ENCODE results near the gene TBKBP1. TPM values are rescaled to one million over a fixed set of nuclear protein-coding genes. Genes with fewer than 3 reads are reported as not detected.

The TBKBP1 gene
- total RNA-seq, 1 donor from 2014 or later: 18.3 TPM

DNA sequence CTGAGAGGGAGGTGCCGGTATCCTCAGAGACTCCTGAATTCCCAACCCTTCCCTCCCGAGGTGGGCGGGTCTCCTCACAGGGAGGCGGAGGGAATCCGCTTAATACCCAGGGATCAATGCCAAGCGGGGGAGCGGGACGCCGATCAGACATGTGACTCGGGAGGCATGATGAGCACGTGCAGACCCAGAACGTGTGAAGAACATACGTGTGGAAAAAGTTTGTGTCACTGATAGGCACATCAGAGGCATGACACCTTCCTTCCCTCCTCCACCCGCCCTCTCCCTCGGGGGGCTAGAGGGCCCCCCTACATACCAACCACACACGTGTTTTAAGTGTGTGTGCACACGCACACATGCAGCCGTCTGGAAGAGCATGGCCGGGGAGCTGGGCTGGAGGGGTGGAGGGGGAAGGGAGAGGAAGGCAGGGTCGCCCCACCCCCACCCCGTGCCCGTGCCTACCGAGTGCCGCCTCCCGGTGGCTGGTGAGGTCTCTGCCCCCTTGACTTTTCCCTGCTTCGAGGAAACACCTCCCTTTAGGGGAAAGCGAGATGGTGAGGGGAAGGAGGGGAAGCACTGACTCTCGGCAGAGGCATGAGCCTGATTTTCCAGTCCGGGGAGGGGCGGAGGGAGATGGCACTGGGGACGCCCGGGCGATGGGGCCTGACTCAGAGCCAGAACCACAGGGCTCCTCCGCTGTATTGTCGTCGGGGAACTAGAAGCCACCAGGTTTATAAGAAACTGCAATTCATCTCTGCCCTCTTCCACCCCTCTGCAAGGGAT, 27.0 kb downstream of the TBKBP1 start:
- H3K27me3 Mint-ChIP-seq (ENCODE audit: low read depth): peaks cover 83% of the 10 kb centered on the region
- TF ChIP-seq, protein P1, sequence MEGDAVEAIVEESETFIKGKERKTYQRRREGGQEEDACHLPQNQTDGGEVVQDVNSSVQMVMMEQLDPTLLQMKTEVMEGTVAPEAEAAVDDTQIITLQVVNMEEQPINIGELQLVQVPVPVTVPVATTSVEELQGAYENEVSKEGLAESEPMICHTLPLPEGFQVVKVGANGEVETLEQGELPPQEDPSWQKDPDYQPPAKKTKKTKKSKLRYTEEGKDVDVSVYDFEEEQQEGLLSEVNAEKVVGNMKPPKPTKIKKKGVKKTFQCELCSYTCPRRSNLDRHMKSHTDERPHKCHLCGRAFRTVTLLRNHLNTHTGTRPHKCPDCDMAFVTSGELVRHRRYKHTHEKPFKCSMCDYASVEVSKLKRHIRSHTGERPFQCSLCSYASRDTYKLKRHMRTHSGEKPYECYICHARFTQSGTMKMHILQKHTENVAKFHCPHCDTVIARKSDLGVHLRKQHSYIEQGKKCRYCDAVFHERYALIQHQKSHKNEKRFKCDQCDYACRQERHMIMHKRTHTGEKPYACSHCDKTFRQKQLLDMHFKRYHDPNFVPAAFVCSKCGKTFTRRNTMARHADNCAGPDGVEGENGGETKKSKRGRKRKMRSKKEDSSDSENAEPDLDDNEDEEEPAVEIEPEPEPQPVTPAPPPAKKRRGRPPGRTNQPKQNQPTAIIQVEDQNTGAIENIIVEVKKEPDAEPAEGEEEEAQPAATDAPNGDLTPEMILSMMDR (conservative IDR thresholded peaks at IDR 0.05): no peak
- H3K9me3 Mint-ChIP-seq: no peaks in the 10 kb centered on the region
- H3K36me3 Mint-ChIP-seq (ENCODE audit: low read depth): no peaks in the 10 kb centered on the region
- no peak overlapping the region for H3K27ac Mint-ChIP-seq (ENCODE audit: unreplicated experiment)
- no peak overlapping the region for H3K4me3 Mint-ChIP-seq
- no peaks in the 10 kb centered on the region for H3K4me1 Mint-ChIP-seq
- no peak for DNase-seq (ENCODE audit: low read depth, low spot score)

DNA sequence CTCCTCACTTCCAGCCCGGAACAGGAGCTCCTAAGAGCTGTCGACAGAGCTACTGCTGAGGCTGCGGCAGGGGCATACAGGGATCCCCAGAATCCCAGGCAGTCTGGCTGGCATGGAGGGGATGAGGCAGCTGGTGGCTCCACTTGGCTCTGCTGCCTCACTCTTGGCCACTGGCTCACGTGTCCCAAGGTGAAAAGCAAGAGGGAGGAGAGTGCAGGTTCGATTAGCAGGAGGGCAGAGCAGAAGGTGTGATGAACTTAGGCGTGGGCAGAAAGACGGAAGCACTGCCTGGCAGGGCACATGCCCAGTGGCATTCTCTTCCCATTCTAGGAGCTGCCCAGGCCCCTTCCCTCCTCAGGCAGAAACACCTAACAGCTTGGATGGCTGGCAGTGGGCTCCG, 27.8 kb downstream of the TBKBP1 start:
- H3K36me3 Mint-ChIP-seq (ENCODE audit: low read depth): no peaks in the 10 kb centered on the region

DNA sequence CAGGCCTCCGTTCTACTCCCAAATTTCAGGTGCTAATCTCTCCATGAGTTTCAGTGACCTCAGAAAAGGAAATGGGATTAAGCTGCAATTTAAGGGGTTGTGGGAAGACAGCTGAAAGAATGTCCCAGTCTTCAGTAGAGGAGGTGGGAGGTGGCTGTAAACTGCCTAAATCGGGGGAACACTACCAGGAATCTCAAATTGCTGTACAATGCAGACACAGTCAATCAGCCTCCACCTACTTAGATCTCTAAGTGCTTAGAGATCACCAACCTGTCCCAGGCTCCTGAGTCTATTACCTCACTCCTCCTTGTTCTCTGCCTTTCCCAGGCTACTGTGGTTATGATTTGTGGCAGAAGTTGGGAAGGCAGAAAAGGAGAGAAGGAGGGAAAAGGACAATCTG, 30.7 kb downstream of the TBKBP1 start:
- H3K4me1 Mint-ChIP-seq: no peaks in the 10 kb centered on the region
- no peaks in the 10 kb centered on the region for H3K36me3 Mint-ChIP-seq (ENCODE audit: low read depth)
- H3K27ac Mint-ChIP-seq (ENCODE audit: unreplicated experiment): no peak overlapping the region
- no peak for DNase-seq (ENCODE audit: low read depth, low spot score)
- TF ChIP-seq, protein P1 (conservative IDR thresholded peaks at IDR 0.05): no peak
- no peaks in the 10 kb centered on the region for H3K9me3 Mint-ChIP-seq
- H3K27me3 Mint-ChIP-seq (ENCODE audit: low read depth): peaks cover 78% of the 10 kb centered on the region
- H3K4me3 Mint-ChIP-seq: no peak overlapping the region

More for the DNA sequence above, 27.8 kb downstream of the TBKBP1 start:
- Mint-ChIP-seq H3K27me3 (ENCODE audit: low read depth) (peaks cover 84% of the 10 kb centered on the region), H3K9me3 (no peaks in the 10 kb centered on the region), H3K27ac (ENCODE audit: unreplicated experiment) (peak overlapping the region; percentile 27), H3K4me1 (no peaks in the 10 kb centered on the region), H3K4me3 (no peak overlapping the region)
- TF ChIP-seq, protein P1 (conservative IDR thresholded peaks at IDR 0.05): no peak
- no peak for DNase-seq (ENCODE audit: low read depth, low spot score)

DNA sequence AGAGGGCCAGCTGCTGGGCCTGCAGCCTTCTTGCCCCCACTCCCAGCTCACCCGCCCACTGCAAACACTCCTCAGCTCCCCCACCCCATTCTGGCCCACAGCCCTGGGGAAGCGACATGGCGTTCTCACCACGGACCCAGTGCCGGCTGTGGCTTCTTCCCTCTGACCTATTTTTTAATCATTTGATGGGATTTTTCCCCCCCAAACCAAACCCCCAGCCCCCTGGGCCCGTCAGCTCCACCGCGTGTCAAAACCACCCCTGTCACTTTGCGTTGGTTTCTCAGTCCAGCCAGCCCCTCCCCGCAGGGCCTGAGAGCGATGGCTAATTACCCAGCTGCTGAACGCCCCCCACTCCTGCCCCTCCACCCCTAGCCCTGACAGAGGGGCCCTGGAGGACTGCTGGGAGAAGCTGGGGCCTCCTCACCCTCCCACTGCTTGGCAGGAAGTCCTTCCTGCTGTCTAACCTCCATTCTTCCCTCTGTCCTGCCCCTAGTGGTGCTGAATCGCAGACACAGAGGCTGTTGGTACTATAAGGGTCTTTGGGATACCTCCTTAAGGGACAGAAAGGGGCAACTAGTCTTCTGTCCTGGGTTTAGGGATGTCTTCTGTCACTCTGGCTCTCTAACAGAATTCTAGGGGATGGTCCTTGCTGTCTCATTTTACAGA, 31.6 kb downstream of the TBKBP1 start:
- no peak for DNase-seq (ENCODE audit: low read depth, low spot score)
- Mint-ChIP-seq H3K36me3 (ENCODE audit: low read depth) (no peaks in the 10 kb centered on the region), H3K27ac (ENCODE audit: unreplicated experiment) (no peak overlapping the region), H3K4me3 (no peak overlapping the region), H3K9me3 (no peaks in the 10 kb centered on the region), H3K4me1 (no peaks in the 10 kb centered on the region), H3K27me3 (ENCODE audit: low read depth) (peaks cover 77% of the 10 kb centered on the region)
- TF ChIP-seq, protein P1 (conservative IDR thresholded peaks at IDR 0.05): no peak

DNA sequence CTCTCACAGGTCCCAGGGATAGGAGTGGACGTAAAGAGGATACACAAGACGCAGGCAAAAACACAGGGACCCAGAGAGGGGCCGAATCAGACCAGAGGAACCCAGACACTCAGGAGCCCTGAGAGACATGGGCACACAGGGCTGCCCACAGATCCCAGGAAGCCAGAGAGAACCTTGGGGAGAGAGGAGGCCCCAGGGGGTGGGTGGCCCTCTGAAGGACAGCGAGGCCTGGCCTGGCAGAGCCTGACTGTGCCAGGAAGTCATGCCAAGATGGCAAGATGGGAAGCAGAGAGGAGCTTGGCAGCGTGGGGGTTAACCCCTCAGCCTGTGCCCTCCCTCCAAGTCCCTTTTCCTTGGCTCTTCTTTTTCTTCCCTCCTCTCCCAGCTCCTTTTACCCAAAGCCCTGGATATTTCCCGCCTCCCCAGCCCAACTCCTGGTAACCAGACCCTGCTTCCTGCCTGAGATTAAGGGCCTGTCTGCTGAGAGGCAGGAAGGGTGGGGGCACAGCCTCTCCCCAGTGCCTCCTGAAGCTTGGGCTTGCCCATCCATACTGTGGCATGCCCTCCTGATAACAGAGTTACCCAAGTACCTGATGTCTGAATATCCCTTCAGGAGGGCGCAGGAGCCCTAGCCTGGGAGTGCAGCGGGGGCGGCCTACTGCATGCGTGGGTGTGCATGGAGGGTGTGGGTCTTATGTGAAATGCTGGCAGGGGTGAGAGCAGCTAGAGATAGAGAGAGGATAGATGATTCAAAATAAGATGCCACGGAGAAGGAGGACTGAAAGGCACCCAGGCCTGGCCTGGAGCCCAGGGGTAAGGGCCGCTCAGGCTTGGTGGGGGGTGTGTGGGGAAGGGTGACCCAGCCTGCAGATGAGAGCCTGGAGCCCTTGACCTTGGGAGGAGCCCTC, 33.1 kb downstream of the TBKBP1 start:
- H3K27ac Mint-ChIP-seq (ENCODE audit: unreplicated experiment): no peak overlapping the region
- no peaks in the 10 kb centered on the region for H3K4me1 Mint-ChIP-seq
- no peak for DNase-seq (ENCODE audit: low read depth, low spot score)
- peaks cover 77% of the 10 kb centered on the region for H3K27me3 Mint-ChIP-seq (ENCODE audit: low read depth)
- no peaks in the 10 kb centered on the region for H3K9me3 Mint-ChIP-seq
- no peak overlapping the region for H3K4me3 Mint-ChIP-seq
- H3K36me3 Mint-ChIP-seq (ENCODE audit: low read depth): no peaks in the 10 kb centered on the region
- TF ChIP-seq, protein P1 (conservative IDR thresholded peaks at IDR 0.05): no peak

All from neural crest cell (in vitro differentiated cells).